PC-9 (cell line): ENCODE measurements around the gene C1QTNF1.

ENCODE experiments used
- CTCF ChIP-seq: fragments of 200-600 bp; sonication (generic); conservative IDR thresholded peaks from 2 replicates; pipeline ENCODE4 v1.6.1; 2017; ENCODE audit warnings: mixed run types, antibody characterized with exemption, mild to moderate bottlenecking, moderate library complexity
- EZH2 ChIP-seq: fragments of 200-600 bp; sonication (generic); IDR thresholded peaks from 2 replicates; pipeline ENCODE4 v1.8.0; 2017; ENCODE audit warnings: antibody characterized with exemption, low read depth

- no peak for TF ChIP-seq CTCF
- no peak for TF ChIP-seq EZH2
Observed at GRCh38 chr17:79079421-79080200, 55.6 kb downstream of the C1QTNF1 start.
